ENCODE results near the gene RGS7. TPM values are rescaled to one million over a fixed set of nuclear protein-coding genes. Genes with fewer than 3 reads are reported as not detected.
"Not testable (repeated sequence)": the region's sequence is repeated elsewhere in the genome, so short reads cannot be mapped to it uniquely, and the experiment has no call there.

The RGS7 gene
- total RNA-seq, 1 experiment from 2014 or later: 4.5 TPM

DNA sequence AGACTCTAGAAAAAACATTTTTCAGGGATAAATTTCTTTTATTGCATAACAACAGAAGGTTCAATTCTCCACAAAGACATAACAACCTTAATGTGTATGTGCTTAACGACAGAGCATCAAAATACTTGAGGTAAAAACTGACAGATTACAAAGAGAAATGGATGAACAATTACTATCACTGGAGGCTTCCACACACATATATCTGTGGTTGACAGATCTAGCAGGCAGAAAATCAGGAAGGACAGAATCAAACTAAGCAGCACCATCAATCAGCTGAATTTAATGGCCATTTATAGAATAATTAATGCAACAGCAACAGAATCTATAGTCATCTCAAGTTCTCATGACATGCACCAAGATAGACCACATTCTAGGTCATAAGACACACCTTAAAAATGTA lies 439.0 kb downstream of the RGS7 start:
- no peak for DNase-seq (ENCODE audit: low read depth)

DNA sequence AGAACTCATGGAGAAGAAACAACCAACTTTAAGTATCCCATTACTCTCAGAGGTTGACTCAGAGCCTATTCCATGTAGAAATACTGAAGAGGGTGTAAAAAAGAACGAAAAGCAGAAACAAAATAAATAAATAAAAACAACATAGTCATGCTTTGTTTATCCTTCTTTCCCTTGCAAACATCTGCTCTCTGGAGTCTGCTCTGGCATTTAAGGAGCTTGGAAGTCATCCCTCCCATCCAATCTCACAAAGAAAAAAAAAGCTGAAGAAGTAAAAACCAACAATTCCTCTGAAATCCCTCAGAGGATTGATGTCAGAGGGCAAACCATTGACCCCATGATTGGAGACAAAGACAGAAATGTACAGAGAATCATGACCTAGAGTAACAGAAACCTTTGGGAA lies 442.5 kb downstream of the RGS7 start:
- no peak for DNase-seq (ENCODE audit: low read depth)

GRCh38 chr1:240912821-240913220 lies 444.2 kb downstream of the RGS7 start:
- no peak for DNase-seq (ENCODE audit: low read depth)

DNA sequence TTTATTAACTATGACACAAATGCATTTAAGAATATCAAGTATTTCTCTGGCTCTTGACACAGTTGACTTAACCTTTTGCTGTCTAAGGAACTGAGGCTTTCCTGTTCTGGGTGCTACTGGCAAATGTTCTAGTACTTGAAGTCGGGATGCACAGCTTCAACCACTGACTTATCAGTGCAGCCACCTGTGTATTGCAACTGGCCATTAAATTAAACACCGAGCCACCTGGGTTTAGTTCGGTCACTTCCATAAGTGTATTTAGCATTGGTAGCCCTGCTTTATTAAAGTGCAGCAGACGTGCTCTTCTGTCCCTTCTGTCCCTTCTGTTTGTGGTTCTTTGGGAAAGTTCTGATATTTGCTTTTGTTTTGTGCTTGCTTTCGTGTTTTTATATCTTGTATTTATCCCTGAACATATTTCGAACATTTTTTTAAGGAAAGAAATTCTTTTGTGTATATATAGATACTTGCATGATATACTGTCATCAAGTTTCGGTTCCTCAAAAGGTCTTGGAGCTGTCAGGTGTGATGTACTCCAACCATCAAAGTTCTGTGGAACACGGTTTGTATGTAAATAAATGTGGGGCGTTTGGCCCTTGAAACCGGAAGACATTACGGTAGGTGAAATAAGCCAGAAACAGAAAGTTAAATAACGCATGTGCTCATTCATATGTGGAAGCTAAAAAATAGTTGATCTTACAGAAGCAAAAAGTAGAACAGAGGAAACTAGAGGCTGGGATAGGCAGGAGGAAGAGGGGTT lies 447.1 kb downstream of the RGS7 start:
- no peak for DNase-seq (ENCODE audit: low read depth)

DNA sequence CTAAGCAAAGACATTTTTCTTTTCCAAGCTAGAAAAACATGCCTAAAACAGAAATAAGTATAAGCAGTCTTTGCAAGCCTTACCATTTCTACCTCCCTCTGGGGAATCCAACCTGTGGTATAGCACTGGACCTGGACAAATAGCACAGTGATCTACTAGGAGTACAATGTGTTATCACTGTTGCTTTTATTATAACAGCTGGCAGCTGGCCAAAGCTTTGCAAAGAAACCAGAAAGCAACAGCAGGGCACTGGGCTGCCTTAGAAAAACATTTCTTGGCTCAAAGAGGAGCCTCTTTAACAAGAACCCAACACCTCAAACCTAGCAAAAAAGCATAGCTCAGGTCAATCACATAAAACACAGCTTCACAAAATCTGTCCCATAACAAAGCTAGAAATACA lies 450.5 kb downstream of the RGS7 start:
- peak; percentile 37 for DNase-seq (ENCODE audit: low read depth)

DNA sequence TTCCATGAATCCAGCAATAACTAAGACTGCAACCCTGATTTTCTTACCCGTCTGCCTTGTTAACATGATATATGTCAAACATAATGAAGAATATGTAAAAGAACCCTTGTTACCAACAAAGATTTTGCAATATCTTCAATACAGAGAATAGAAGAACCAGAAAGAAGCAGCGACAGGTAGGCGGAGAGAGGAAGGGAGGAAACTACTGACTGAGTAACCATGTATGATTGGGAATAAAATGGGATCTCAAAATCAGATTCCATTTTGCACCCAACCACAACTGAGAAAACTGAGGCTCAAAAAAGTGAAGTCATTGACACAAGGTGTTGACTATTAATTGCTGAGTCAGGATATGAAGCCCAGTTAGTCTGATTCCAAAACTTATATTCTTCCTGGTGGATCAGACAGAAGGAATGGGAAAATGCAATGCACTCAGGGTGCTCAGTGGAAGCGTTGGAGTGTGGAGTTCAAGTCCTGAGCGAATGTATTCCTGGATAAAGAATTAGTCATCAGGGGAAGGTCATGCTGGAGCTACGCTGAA lies 451.7 kb downstream of the RGS7 start:
- DNase-seq (ENCODE audit: low read depth): no peak

GRCh38 chr1:240895424-240895823 lies 461.6 kb downstream of the RGS7 start:
- DNase-seq (ENCODE audit: low read depth): not testable (repeated sequence)

DNA sequence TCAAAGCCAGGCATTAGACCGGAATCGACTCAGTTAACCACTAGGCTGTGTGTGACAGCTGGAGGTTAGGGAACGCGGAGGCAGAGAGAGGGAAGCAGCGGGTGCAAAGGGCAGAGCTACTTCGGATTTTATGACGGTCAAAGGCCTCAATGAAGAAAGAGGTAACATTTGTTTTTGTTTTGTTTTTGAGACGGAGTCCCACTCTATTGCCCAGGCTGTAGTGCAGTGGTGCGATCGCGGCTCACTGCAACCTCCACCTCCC lies 468.3 kb downstream of the RGS7 start:
- no peak for DNase-seq (ENCODE audit: low read depth)

DNA sequence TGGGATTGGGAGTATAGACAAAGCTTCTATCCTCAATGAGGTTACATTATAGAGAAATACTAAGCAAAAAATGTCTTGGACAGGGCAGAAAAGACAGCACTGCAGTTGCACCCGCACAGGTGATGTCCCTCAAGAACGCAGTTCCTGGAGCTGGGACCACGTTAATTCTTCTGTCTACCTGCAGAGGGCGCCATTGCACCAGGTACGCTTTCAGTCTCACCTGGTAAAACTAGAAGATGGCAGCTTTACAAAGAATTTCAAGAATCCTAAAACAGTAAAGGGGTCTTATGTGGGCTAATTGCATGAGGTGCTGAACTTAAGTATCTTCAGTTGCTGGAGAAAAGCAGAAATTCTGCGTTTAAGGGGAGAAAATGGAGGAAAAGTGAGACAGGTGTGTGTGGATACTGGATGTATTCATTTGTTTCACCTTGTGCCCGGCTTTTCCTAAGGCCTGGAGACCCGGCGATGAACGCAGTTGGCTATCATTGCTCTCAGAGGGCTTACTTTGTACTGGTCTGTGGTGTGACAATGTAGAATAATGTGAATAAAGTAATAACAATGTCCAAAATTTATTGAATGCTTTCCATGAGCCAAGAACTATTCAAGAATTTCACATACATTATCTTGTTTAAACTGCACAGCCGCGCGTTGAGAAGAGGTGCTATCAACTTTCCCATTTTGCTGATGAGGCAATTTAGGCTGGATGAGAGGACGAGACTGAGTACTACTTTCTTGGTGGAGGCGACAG lies 468.8 kb downstream of the RGS7 start:
- DNase-seq (ENCODE audit: low read depth): peak; percentile 42

DNA sequence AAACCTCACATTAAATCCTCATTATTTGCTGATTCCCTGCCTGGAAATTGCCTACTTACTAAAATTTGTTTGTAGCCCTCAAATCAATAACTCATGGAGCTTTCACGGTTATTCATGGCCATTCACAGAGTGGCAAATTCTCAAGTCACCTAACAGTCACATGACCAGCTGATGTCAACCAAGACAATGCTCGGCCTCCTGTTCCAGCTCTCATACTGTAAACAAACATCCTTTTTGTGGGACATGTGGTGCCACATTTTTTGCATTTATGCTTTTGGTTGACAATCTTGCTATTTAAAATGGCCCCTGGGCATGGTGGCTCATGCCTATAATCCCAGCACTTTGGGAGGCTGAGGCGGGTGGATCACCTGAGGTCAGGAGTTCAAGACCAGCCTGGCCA lies 473.5 kb downstream of the RGS7 start:
- DNase-seq (ENCODE audit: low read depth): peak; percentile 59

DNA sequence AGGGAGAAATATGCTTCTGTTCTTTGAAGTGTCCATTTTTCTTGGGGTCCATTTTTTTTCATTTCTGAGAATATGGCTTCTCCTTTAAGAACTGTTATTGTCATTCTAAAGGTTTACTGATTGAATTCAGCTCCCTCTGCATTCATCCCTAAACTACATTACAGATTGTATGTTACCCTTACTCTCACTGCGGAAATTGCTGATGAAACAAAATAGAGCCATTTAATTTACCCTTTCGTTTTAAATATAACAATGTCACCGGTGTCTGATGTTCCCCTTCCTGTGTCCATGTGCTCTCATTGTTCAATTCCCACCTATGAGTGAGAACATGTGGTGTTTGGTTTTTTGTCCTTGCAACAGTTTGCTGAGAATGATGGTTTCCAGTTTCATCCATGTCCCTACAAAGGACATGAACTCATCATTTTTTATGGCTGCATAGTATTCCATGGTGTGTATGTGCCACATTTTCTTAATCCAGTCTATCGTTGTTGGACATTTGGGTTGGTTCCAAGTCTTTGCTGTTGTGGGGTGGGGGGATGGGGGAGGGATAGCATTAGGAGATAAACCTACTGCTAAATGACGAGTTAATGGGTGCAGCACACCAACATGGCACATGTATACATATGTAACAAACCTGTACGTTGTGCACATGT lies 474.2 kb downstream of the RGS7 start:
- DNase-seq (ENCODE audit: low read depth): not testable (repeated sequence)

- no peak for DNase-seq (ENCODE audit: low read depth)
Observed at GRCh38 chr1:240878631-240879030, 478.4 kb downstream of the RGS7 start.

- no peak for DNase-seq (ENCODE audit: low read depth)
Observed at GRCh38 chr1:240877605-240878004, 479.4 kb downstream of the RGS7 start.

- DNase-seq (ENCODE audit: low read depth): no peak
Observed at GRCh38 chr1:240876071-240876470, 480.9 kb downstream of the RGS7 start.

DNA sequence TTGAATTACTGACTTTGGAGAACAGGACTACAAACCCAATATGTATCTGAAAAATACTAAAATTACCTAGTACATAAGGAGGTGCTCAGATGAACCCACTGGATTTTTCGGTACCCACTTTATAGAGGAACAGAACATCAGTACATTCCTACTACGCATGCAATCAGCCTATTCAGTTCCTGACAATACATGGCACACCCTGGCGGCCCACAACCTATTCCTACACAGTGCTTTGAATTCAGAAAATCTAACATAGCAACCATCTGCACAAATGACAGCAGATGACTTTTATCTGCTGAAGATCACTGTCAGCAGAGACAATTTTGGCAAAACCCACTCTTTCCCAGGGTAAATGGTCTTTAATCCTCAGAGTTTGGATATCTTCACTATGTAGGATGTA lies 487.9 kb downstream of the RGS7 start:
- DNase-seq (ENCODE audit: low read depth): no peak

- no peak for DNase-seq (ENCODE audit: low read depth)
Observed at GRCh38 chr1:240866724-240867123, 490.3 kb downstream of the RGS7 start.

DNA sequence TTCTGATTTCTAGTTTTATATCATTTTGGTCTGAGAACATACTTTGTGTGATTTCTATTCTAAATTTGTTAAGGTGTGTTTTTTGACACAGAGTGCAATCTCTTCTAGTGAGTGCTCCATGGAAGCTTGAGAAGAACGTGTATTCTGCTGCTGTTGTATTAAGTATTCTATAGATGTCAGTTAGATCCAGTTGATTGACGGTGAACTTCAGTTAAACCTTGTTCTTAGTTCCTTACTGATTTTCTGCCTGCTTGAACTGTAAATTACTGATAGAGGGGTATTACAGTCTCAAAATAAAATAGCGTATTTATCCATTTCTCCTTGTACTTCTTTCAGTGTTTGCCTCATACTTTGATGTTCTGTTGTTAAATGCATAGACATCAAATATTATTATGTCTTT lies 497.0 kb downstream of the RGS7 start:
- no peak for DNase-seq (ENCODE audit: low read depth)

- peak; percentile 79 for DNase-seq (ENCODE audit: low read depth)
Observed at GRCh38 chr1:240854367-240854766, 502.6 kb downstream of the RGS7 start.

GRCh38 chr1:240847325-240847724 lies 509.7 kb downstream of the RGS7 start:
- no peak for DNase-seq (ENCODE audit: low read depth)

- no peak for DNase-seq (ENCODE audit: low read depth)
Observed at GRCh38 chr1:240844486-240844885, 512.5 kb downstream of the RGS7 start.

DNA sequence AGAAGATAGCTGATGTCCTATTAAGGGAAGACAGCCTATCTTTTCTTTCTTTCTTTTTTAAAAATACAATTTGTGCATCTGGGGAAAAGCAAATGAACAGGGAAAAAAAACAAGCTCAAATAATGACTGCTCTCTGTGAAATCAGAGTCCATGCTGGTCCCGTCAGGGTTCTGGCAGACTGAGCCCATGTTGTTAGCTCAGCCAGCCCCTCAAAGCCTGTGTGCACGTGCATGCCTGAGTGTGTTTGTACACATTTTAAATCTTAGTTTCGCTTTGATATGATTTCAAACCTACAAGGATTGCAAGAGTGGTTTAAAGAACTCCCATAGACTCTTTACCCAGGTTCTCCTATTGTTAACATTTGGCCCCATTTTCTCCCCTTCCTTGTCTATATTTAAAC lies 513.2 kb downstream of the RGS7 start:
- DNase-seq (ENCODE audit: low read depth): no peak

- no peak for DNase-seq (ENCODE audit: low read depth)
Observed at GRCh38 chr1:240836271-240836670, 520.7 kb downstream of the RGS7 start.

DNA sequence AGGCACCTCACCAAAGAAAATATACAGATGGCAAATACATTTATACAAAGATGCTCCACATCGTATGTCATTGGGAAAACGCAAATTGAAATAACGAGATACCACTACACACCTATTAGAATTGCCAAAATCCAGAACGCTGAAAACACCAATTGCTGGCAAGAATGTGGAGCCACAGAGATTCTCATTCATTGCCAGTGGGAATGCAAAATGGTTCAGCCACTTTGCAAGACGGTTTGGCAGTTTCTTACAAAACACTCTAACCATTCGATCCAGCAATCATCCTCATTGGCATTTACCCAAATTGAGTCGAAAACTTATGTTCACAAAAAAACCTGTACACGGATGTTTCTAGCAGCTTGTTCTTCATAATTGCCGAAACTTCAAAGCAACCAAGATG lies 521.7 kb downstream of the RGS7 start:
- no peak for DNase-seq (ENCODE audit: low read depth)
